ENCODE measurements around the gene CCDC150. TPM values are rescaled to one million over a fixed set of nuclear protein-coding genes. Genes with fewer than 3 reads are reported as not detected.
"Not testable (repeated sequence)": the region's sequence is repeated elsewhere in the genome, so short reads cannot be mapped to it uniquely, and the experiment has no call there.

The CCDC150 gene
- total and polyA plus RNA-seq, 2 donors from 2014 or later: 2.3 to 7.3 TPM

DNA sequence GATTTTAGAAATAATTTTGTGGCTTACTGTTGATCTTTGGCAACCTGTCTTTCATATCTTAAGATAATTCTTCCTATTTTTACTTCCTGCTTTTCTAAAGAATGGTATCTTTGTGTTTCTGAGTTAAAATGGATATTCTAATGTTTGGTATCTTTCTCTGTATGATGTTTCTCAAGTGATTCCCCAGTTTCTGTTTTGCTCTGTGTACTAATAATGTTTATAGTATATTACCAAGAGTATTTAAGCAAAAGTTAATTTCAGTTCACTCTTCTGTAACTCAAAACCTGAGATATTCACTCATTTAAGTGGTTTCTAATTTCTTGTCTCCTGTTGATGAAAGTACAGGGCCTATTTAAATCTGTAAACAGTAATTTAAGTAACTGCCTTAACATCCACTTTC lies 58.3 kb downstream of the CCDC150 start:
- Histone ChIP-seq H3K4me1 (ENCODE audit: control insufficient read depth in 2 of 3, insufficient read depth in 2 of 3, low read depth in 1 of 3, low read length in 3 of 3) (no peaks in the 10 kb centered on the region), H3K4me3 (ENCODE audit: low read length in 3 of 3) (no peak overlapping the region), H3K27me3 (ENCODE audit: control insufficient read depth, insufficient read depth, low read length) (no peaks in the 10 kb centered on the region), H3K36me3 (ENCODE audit: control insufficient read depth in 2 of 3, insufficient read depth in 3 of 3, low read length in 3 of 3) (no peaks in the 10 kb centered on the region), H3K27ac (ENCODE audit: low read depth in 2 of 2, low read length in 2 of 2) (no peak overlapping the region), H3K9me3 (ENCODE audit: control insufficient read depth in 2 of 3, insufficient read depth in 1 of 3, low read length in 3 of 3) (no peaks in the 10 kb centered on the region), H3K9ac (ENCODE audit: low read length in 3 of 3) (no peak overlapping the region)
- TF ChIP-seq, protein P1, sequence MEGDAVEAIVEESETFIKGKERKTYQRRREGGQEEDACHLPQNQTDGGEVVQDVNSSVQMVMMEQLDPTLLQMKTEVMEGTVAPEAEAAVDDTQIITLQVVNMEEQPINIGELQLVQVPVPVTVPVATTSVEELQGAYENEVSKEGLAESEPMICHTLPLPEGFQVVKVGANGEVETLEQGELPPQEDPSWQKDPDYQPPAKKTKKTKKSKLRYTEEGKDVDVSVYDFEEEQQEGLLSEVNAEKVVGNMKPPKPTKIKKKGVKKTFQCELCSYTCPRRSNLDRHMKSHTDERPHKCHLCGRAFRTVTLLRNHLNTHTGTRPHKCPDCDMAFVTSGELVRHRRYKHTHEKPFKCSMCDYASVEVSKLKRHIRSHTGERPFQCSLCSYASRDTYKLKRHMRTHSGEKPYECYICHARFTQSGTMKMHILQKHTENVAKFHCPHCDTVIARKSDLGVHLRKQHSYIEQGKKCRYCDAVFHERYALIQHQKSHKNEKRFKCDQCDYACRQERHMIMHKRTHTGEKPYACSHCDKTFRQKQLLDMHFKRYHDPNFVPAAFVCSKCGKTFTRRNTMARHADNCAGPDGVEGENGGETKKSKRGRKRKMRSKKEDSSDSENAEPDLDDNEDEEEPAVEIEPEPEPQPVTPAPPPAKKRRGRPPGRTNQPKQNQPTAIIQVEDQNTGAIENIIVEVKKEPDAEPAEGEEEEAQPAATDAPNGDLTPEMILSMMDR (IDR thresholded peaks at IDR 0.05; ENCODE audit: borderline replicate concordance, extremely low read depth, insufficient read depth): no peak
- FAIRE-seq (no peak), DNase-seq (no peak)
- intact Hi-C loops (cut with DNase I): no loop called here

DNA sequence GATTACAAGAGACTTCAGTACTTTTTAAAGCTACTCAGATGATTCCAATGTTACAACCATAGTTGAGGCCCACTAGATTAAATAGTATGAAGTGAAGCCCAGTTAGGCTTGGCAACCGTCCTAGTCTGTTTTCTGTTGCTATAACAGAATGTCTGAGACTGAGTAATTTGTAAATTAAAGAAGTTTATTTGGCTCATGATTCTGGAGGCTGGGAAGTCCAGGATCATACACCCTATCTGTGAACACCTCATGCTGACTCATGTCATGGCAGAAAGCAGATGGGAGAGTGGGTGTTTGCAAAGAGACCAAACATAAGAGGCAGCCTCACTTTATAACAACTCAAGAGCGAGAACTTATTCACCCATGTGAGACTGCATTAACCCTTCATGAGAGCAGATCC lies 63.1 kb downstream of the CCDC150 start:
- no peak for DNase-seq
- TF ChIP-seq, protein P1 (IDR thresholded peaks at IDR 0.05; ENCODE audit: borderline replicate concordance, extremely low read depth, insufficient read depth): no peak
- no peak overlapping the region for H3K9ac ChIP-seq (ENCODE audit: low read length in 3 of 3)
- no peaks in the 10 kb centered on the region for H3K4me1 ChIP-seq (ENCODE audit: control insufficient read depth in 2 of 3, insufficient read depth in 2 of 3, low read depth in 1 of 3, low read length in 3 of 3)
- no peaks in the 10 kb centered on the region for H3K9me3 ChIP-seq (ENCODE audit: control insufficient read depth in 2 of 3, insufficient read depth in 1 of 3, low read length in 3 of 3)
- no peaks in the 10 kb centered on the region for H3K36me3 ChIP-seq (ENCODE audit: control insufficient read depth in 2 of 3, insufficient read depth in 3 of 3, low read length in 3 of 3)
- intact Hi-C loops (cut with DNase I): no loop called here
- H3K27me3 ChIP-seq (ENCODE audit: control insufficient read depth, insufficient read depth, low read length): no peaks in the 10 kb centered on the region
- H3K27ac ChIP-seq (ENCODE audit: low read depth in 2 of 2, low read length in 2 of 2): no peak overlapping the region
- no peak for FAIRE-seq
- H3K4me3 ChIP-seq (ENCODE audit: low read length in 3 of 3): no peak overlapping the region

DNA sequence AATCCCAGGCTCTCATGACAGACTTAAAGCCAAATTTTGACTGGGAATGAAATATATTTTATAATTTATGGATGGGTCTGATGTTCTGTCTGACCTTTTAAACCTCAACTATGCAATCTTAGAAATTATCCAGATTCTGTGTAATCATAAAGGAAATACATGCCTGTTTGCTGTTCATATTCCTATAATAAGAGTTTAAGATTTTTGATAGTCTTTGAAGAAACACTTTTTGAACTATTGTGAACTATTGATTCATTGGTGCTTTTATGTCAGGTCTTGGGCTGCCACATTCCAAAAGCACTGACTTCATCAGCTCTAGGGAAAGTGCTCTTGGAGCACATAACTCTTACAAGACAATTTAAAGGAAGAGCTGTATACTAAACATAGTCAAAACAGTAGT lies 64.2 kb downstream of the CCDC150 start:
- no peaks in the 10 kb centered on the region for H3K9me3 ChIP-seq (ENCODE audit: control insufficient read depth in 2 of 3, insufficient read depth in 1 of 3, low read length in 3 of 3)
- no peak overlapping the region for H3K9ac ChIP-seq (ENCODE audit: low read length in 3 of 3)
- DNase-seq (peak in 1 of 5 donors; percentile 11), FAIRE-seq (no peak)
- TF ChIP-seq, protein P1 (IDR thresholded peaks at IDR 0.05; ENCODE audit: borderline replicate concordance, extremely low read depth, insufficient read depth): no peak
- intact Hi-C loops (cut with DNase I): no loop called here
- H3K4me3 ChIP-seq (ENCODE audit: low read length in 3 of 3): no peak overlapping the region
- no peaks in the 10 kb centered on the region for H3K4me1 ChIP-seq (ENCODE audit: control insufficient read depth in 2 of 3, insufficient read depth in 2 of 3, low read depth in 1 of 3, low read length in 3 of 3)
- H3K27ac ChIP-seq (ENCODE audit: low read depth in 2 of 2, low read length in 2 of 2): no peak overlapping the region
- H3K36me3 ChIP-seq (ENCODE audit: control insufficient read depth in 2 of 3, insufficient read depth in 3 of 3, low read length in 3 of 3): no peaks in the 10 kb centered on the region
- H3K27me3 ChIP-seq (ENCODE audit: control insufficient read depth, insufficient read depth, low read length): no peaks in the 10 kb centered on the region

DNA sequence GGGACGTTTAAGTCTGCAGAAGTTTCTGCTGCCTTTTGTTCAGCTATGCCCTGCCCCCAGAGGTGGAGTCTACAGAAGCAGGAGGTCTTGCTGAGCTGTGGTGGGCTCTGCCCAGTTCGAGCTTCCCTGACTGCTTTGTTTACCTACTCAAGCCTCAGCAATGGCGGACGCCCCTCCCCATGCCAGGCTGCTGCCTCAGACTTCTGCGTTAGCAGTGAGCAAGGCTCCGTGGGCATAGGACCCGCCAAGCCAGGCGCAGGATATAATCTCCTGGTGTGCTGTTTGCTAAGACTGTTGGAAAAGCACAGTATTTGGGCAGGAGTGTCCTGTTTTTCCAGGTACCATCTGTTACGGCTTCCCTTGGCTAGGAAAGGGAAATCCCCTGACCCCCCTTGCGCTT lies 70.5 kb downstream of the CCDC150 start:
- H3K4me1 ChIP-seq (ENCODE audit: control insufficient read depth in 2 of 3, insufficient read depth in 2 of 3, low read depth in 1 of 3, low read length in 3 of 3); H3K9ac ChIP-seq (ENCODE audit: low read length in 3 of 3); H3K4me3 ChIP-seq (ENCODE audit: low read length in 3 of 3); FAIRE-seq; H3K9me3 ChIP-seq (ENCODE audit: control insufficient read depth in 2 of 3, insufficient read depth in 1 of 3, low read length in 3 of 3); H3K27me3 ChIP-seq (ENCODE audit: control insufficient read depth, insufficient read depth, low read length); H3K36me3 ChIP-seq (ENCODE audit: control insufficient read depth in 2 of 3, insufficient read depth in 3 of 3, low read length in 3 of 3); intact Hi-C loops (cut with DNase I); H3K27ac ChIP-seq (ENCODE audit: low read depth in 2 of 2, low read length in 2 of 2): not testable (repeated sequence)
- peak in 1 of 5 donors; percentile 40 for DNase-seq

All from kidney (tissue), 14 donors.